ENCODE data around the gene CBR1. TPM values are rescaled to one million over a fixed set of nuclear protein-coding genes. Genes with fewer than 3 reads are reported as not detected.

The CBR1 gene
- total and polyA plus RNA-seq, 9 of the 15 experiments (the other 6 are each of a cell fraction or from before 2014, with no cell fraction given): 2.5 to 33.8 (median 15.1) TPM

DNA sequence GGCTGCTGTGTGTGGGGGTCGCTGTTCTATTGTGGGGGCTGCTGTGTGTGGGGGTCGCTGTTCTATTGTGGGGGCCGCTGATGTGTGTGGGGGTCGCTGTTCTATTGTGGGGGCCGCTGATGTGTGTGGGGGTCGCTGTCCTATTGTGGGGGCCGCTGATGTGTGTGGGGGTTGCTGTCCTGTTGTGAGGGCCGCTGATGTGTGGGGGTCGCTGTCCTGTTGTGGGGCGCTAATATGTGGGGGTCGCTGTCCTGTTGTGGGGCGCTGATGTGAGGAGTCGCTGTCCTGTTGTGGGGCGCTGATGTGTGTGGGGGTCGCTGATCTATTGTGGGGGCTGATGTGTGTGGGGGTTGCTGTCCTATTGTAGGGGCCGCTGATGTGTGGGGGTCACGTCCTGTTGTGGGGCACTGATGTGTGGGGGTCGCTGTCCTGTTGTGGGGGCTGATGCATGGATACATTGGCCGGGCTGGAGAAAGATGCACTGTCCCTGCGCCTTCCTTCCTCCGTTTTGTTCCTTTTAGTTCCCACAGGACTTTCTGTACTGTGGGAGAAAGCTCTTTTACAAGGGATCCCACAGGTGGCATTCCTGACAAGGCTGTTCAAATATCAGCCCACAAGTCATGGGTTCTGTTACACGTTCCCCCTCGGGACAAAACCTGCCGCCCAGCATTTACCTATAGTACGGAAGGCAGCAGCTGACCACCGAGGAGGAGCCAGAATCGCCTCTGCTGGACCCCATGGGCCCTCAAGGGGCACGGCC, 37.0 kb upstream of the CBR1 start (continued):
- no peak for TF ChIP-seq ZEB2 (IDR thresholded peaks at IDR 0.05)
- TF ChIP-seq HOMEZ (CRISPR knock-in tag; IDR thresholded peaks at IDR 0.05): no peak
- TF ChIP-seq RBM22 (IDR thresholded peaks at IDR 0.05; ENCODE audit: low read depth, low read length, poor library complexity, severe bottlenecking): peak; percentile 23
- TF ChIP-seq, protein P1, sequence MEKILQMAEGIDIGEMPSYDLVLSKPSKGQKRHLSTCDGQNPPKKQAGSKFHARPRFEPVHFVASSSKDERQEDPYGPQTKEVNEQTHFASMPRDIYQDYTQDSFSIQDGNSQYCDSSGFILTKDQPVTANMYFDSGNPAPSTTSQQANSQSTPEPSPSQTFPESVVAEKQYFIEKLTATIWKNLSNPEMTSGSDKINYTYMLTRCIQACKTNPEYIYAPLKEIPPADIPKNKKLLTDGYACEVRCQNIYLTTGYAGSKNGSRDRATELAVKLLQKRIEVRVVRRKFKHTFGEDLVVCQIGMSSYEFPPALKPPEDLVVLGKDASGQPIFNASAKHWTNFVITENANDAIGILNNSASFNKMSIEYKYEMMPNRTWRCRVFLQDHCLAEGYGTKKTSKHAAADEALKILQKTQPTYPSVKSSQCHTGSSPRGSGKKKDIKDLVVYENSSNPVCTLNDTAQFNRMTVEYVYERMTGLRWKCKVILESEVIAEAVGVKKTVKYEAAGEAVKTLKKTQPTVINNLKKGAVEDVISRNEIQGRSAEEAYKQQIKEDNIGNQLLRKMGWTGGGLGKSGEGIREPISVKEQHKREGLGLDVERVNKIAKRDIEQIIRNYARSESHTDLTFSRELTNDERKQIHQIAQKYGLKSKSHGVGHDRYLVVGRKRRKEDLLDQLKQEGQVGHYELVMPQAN (IDR thresholded peaks at IDR 0.05; ENCODE audit: borderline replicate concordance): no peak

GRCh38 chr21:36034211-36034913, 35.5 kb upstream of the CBR1 start:
- Histone ChIP-seq H3K27me3 (ENCODE audit: control insufficient read depth in 2 of 2, insufficient read depth in 2 of 2, low read length in 2 of 2) (no peaks in the 10 kb centered on the region), H3K9ac (ENCODE audit: insufficient read depth in 1 of 2, low read depth in 2 of 2, low read length in 2 of 2) (no peak overlapping the region), H4K20me1 (replicated peaks; ENCODE audit: control insufficient read depth, insufficient read depth, low read length) (no peaks in the 10 kb centered on the region), H3K36me3 (ENCODE audit: control insufficient read depth, insufficient read depth, low read length) (peaks cover 44% of the 10 kb centered on the region), H3K4me1 (replicated peaks in 1 of 2; ENCODE audit: control insufficient read depth in 2 of 2, insufficient read depth in 2 of 2, low read length in 2 of 2) (peaks cover 9 to 12% of the 10 kb centered on the region in 2 experiments; a peak in 4 of 5 replicates), H3K79me2 (ENCODE audit: control insufficient read depth, insufficient read depth, low read length) (no peaks in the 10 kb centered on the region), H2AFZ (ENCODE audit: low read depth, low read length) (no peak overlapping the region), H3K27ac (ENCODE audit: extremely low read depth, low read depth, low read length) (no peak overlapping the region), H3K4me2 (ENCODE audit: insufficient read depth, low read length) (no peak overlapping the region), H3K9me3 (replicated peaks; ENCODE audit: control insufficient read depth, insufficient read depth, low read depth, low read length) (no peaks in the 10 kb centered on the region), H3K4me3 (no peak overlapping the region), H3K9me1 (ENCODE audit: control insufficient read depth, insufficient read depth, low read length) (no peaks in the 10 kb centered on the region)
- ATAC-seq: no peak
- intact Hi-C loops (cut with micrococcal nuclease): no loop called here
- no TSS peak for BruUV-seq (replicated peaks)
- POLR2A ChIA-PET: interaction anchor here (0.7 kb wide), 2 partner anchors 10 to 11 kb away, joined by 4 read pairs; no protein-coding TSS in a partner anchor
- WGBS (ENCODE audit: insufficient coverage, low coverage, missing lambda C conversion rate): 81% methylated on average over 16 of the region's 16 CpGs
- in situ Hi-C loops (cut with MboI): no loop called here
- CTCF ChIA-PET (ENCODE audit: low intra/inter-chr PET ratio): interaction anchor here (0.7 kb wide), 1 partner anchor 1291 kb away, joined by 3 read pairs; no protein-coding TSS in a partner anchor
- FAIRE-seq: no peak
- no peak for DNase-seq (ENCODE audit: extremely low read depth in 1 of 4, low spot score in 3 of 4)
- no peak for TF ChIP-seq ZBTB2 (IDR thresholded peaks at IDR 0.05)
- TF ChIP-seq GTF2E2 (tag; IDR thresholded peaks at IDR 0.05): no peak
- no peak for TF ChIP-seq KLF13 (tag; IDR thresholded peaks at IDR 0.05; ENCODE audit: borderline replicate concordance, low read depth)
- TF ChIP-seq HDAC2 (IDR thresholded peaks at IDR 0.05): no peak
- no peak for TF ChIP-seq POLR3A (IDR thresholded peaks at IDR 0.05; ENCODE audit: borderline replicate concordance, extremely low read depth, insufficient read depth, insufficient read length)
- TF ChIP-seq ZNF668 (CRISPR knock-in tag; IDR thresholded peaks at IDR 0.05): no peak
- TF ChIP-seq THAP12 (CRISPR knock-in tag; IDR thresholded peaks at IDR 0.05): no peak

Measured in K562 (cell line).